ENCODE results near the gene ECT2.

DNA sequence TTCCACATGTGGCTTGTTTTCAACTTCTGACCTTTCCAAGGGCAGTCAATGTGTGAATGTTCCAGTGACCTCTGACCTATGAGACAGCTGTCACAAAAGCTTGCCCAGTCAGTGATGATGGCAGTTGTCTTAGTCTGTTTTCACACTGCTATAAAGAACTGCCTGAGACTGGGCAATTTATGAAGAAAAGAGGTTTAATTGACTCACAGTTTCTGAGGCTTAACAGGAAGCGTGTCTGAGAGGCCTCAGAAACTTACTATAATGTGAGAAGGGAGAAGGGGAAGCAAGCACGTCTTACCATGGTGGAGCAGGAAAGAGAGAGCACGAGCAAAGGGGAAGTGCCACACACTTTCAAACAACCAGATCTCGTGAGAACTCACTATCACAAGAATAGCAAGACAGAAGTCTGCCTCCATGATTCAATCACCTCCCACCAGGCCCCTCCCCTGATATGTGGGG, 95.6 kb downstream of the ECT2 start:
- TF ChIP-seq, protein P1, sequence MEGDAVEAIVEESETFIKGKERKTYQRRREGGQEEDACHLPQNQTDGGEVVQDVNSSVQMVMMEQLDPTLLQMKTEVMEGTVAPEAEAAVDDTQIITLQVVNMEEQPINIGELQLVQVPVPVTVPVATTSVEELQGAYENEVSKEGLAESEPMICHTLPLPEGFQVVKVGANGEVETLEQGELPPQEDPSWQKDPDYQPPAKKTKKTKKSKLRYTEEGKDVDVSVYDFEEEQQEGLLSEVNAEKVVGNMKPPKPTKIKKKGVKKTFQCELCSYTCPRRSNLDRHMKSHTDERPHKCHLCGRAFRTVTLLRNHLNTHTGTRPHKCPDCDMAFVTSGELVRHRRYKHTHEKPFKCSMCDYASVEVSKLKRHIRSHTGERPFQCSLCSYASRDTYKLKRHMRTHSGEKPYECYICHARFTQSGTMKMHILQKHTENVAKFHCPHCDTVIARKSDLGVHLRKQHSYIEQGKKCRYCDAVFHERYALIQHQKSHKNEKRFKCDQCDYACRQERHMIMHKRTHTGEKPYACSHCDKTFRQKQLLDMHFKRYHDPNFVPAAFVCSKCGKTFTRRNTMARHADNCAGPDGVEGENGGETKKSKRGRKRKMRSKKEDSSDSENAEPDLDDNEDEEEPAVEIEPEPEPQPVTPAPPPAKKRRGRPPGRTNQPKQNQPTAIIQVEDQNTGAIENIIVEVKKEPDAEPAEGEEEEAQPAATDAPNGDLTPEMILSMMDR (conservative IDR thresholded peaks at IDR 0.05) = no peak
- no peak for TF ChIP-seq EZH2 (IDR thresholded peaks at IDR 0.05; ENCODE audit: low read depth)
